HEK293 (cell line): ENCODE results near the gene MEAK7.

ENCODE experiments used
- CTCF ChIA-PET: fragments of 350-600 bp; formaldehyde crosslinking; extraction: SDS; loops from one replicate; lab custom pipeline; 2021; ENCODE audit warnings: antibody characterized with exemption; lab: Yijun Ruan, JAX
- POLR2A ChIA-PET: fragments of 300-600 bp; formaldehyde crosslinking; extraction: SDS; loops from one replicate; lab custom pipeline; 2020; ENCODE audit warnings: antibody characterized with exemption, inconsistent platforms; lab: Yijun Ruan, JAX
- H3K27ac ChIP-seq: fragments of 200-500 bp; sonication (Bioruptor generic); 2 replicates; pipeline ENCODE4 v1.5.1; 2014; ENCODE audit warnings: low read depth, low read length, control low read depth, inconsistent platforms; ENCODE audit errors: extremely low read depth
- H3K36me3 ChIP-seq, 2 experiments: fragments of 200-500 bp in 1 of 2; sonication (Bioruptor generic) in 1 of 2; 1 replicate in 1 of 2; 2 replicates in 1 of 2; pipeline ENCODE4 v1.5.1; 2014 to 2017; ENCODE audit warnings: inconsistent platforms in 2 of 2, low read length in 2 of 2; ENCODE audit not compliant: control insufficient read depth in 2 of 2, insufficient read depth in 1 of 2
- H3K4me1 ChIP-seq: fragments of 200-500 bp; sonication (Bioruptor generic); 2 replicates; pipeline ENCODE4 v1.5.1; 2014; ENCODE audit warnings: mild to moderate bottlenecking, low read length, inconsistent platforms; ENCODE audit not compliant: control insufficient read depth, insufficient read depth
- H3K4me3 ChIP-seq: 2 replicates; pipeline ENCODE4 v1.5.1; 2011; ENCODE audit warnings: low read depth, mild to moderate bottlenecking, control low read depth, low read length, moderate library complexity
- H3K9me3 ChIP-seq: fragments of 200-500 bp; sonication (Bioruptor generic); 2 replicates; pipeline ENCODE4 v1.5.1; 2014; ENCODE audit warnings: low read depth, low read length, inconsistent platforms; ENCODE audit not compliant: control insufficient read depth, insufficient read depth
- ELK4 ChIP-seq: IDR thresholded peaks from 2 replicates; pipeline ENCODE4 v1.6.1; 2011; ENCODE audit warnings: mild to moderate bottlenecking, low read depth, low read length, borderline replicate concordance
- HOXD13 ChIP-seq: sonication (generic); formaldehyde crosslinking; IDR thresholded peaks from 2 replicates; pipeline ENCODE4 v1.8.0; 2022; ENCODE audit warnings: missing genetic modification reagents, borderline replicate concordance
- MEIS1 ChIP-seq: sonication (generic); formaldehyde crosslinking; IDR thresholded peaks from 2 replicates; pipeline ENCODE4 v1.8.1; 2022; ENCODE audit warnings: missing genetic modification reagents, mild to moderate bottlenecking, borderline replicate concordance
- PRDM6 ChIP-seq: fragments of 450-650 bp; formaldehyde crosslinking; IDR thresholded peaks from 2 replicates; pipeline ENCODE4 v1.5.1; 2017; ENCODE audit warnings: missing biosample characterization, missing genetic modification characterization
- RBAK ChIP-seq: fragments of 450-650 bp; formaldehyde crosslinking; IDR thresholded peaks from 2 replicates; pipeline ENCODE4 v1.5.1; 2016; ENCODE audit warnings: missing biosample characterization, missing genetic modification characterization
- SALL2 ChIP-seq: fragments of 450-650 bp; formaldehyde crosslinking; IDR thresholded peaks from 2 replicates; pipeline ENCODE4 v1.5.0; 2017; ENCODE audit warnings: missing biosample characterization, mild to moderate bottlenecking, missing genetic modification characterization, borderline replicate concordance
- ZBTB20 ChIP-seq: fragments of 450-650 bp; formaldehyde crosslinking; IDR thresholded peaks from 2 replicates; pipeline ENCODE4 v1.5.1; 2016; ENCODE audit warnings: missing biosample characterization, missing genetic modification characterization
- ZFP69B ChIP-seq: fragments of 450-650 bp; formaldehyde crosslinking; IDR thresholded peaks from 2 replicates; pipeline ENCODE4 v1.5.1; 2016; ENCODE audit warnings: missing biosample characterization, missing genetic modification characterization
- ZIC2 ChIP-seq: fragments of 450-650 bp; formaldehyde crosslinking; IDR thresholded peaks from 2 replicates; pipeline ENCODE4 v1.5.1; 2016; ENCODE audit warnings: missing biosample characterization, missing genetic modification characterization
- ZNF10 ChIP-seq: fragments of 450-650 bp; formaldehyde crosslinking; IDR thresholded peaks from 2 replicates; pipeline ENCODE4 v1.5.1; 2017; ENCODE audit warnings: missing biosample characterization, missing genetic modification characterization
- ZNF114 ChIP-seq: fragments of 450-650 bp; formaldehyde crosslinking; IDR thresholded peaks from 2 replicates; pipeline ENCODE4 v1.5.0; 2017; ENCODE audit warnings: missing biosample characterization, missing genetic modification characterization
- ZNF140 ChIP-seq: fragments of 450-650 bp; formaldehyde crosslinking; IDR thresholded peaks from 2 replicates; pipeline ENCODE4 v1.5.1; 2016; ENCODE audit warnings: missing biosample characterization, missing genetic modification characterization
- ZNF266 ChIP-seq: fragments of 450-650 bp; formaldehyde crosslinking; IDR thresholded peaks from 2 replicates; pipeline ENCODE4 v1.5.1; 2016; ENCODE audit warnings: missing biosample characterization, missing genetic modification characterization, low read depth
- ZNF280D ChIP-seq: fragments of 450-650 bp; formaldehyde crosslinking; IDR thresholded peaks from 2 replicates; pipeline ENCODE4 v1.5.1; 2016; ENCODE audit warnings: missing biosample characterization, missing genetic modification characterization
- ZNF335 ChIP-seq: fragments of 450-650 bp; formaldehyde crosslinking; conservative IDR thresholded peaks from 2 replicates; pipeline ENCODE4 v1.5.1; 2016; ENCODE audit warnings: missing biosample characterization, missing genetic modification characterization
- ZNF366 ChIP-seq: fragments of 450-650 bp; formaldehyde crosslinking; conservative IDR thresholded peaks from 2 replicates; pipeline ENCODE4 v1.5.1; 2016; ENCODE audit warnings: missing biosample characterization, missing genetic modification characterization
- ZNF426 ChIP-seq: fragments of 450-650 bp; formaldehyde crosslinking; IDR thresholded peaks from 2 replicates; pipeline ENCODE4 v1.5.1; 2017; ENCODE audit warnings: missing biosample characterization, missing genetic modification characterization, mild to moderate bottlenecking, inconsistent platforms, moderate library complexity
- ZNF596 ChIP-seq: fragments of 450-650 bp; IDR thresholded peaks from 2 replicates; pipeline ENCODE4 v1.5.0; 2018; ENCODE audit warnings: missing biosample characterization, mild to moderate bottlenecking, missing genetic modification characterization, moderate library complexity
- ZNF629 ChIP-seq: fragments of 450-650 bp; formaldehyde crosslinking; IDR thresholded peaks from 2 replicates; pipeline ENCODE4 v1.5.1; 2017; ENCODE audit warnings: missing biosample characterization, missing genetic modification characterization
- ZNF707 ChIP-seq: fragments of 450-650 bp; formaldehyde crosslinking; IDR thresholded peaks from 2 replicates; pipeline ENCODE4 v1.5.1; 2016; ENCODE audit warnings: missing biosample characterization, missing genetic modification characterization
- ZSCAN30 ChIP-seq: fragments of 450-650 bp; IDR thresholded peaks from 2 replicates; pipeline ENCODE4 v1.5.1; 2018; ENCODE audit warnings: missing biosample characterization, mild to moderate bottlenecking, missing genetic modification characterization, moderate library complexity

MEAK7 gene

GRCh38 chr16:84497418-84498222 lies 6.8 kb downstream of the MEAK7 start:
- Histone ChIP-seq H3K36me3 (peaks cover 0 to 64% of the 10 kb centered on the region in 2 experiments; a peak in 2 of 3 replicates), H3K4me3 (no peak overlapping the region), H3K9me3 (no peaks in the 10 kb centered on the region), H3K4me1 (no peaks in the 10 kb centered on the region; the same call in 1 of the 2 replicates), H3K27ac (no peak overlapping the region)
- ChIA-PET POLR2A (no interaction called here), CTCF (interaction anchor here (0.6 to 2.6 kb wide), 4 partner anchors 9 to 203 kb away, joined by 3 to 11 read pairs (median 4); no protein-coding TSS in a partner anchor)
- no peak for TF ChIP-seq ZNF707 (tag by site-specific recombination)
- no peak for TF ChIP-seq MEIS1 (CRISPR knock-in tag)
- TF ChIP-seq ELK4: no peak
- TF ChIP-seq ZNF366 (tag by site-specific recombination): no peak
- TF ChIP-seq ZIC2 (tag by site-specific recombination): no peak
- TF ChIP-seq, all 188 proteins: peak for 0

GRCh38 chr16:84496991-84497390 lies 7.5 kb downstream of the MEAK7 start:
- no peaks in the 10 kb centered on the region for H3K4me1 ChIP-seq
- ChIA-PET POLR2A (no interaction called here), CTCF (interaction anchor here (2.6 kb wide), 1 partner anchor 13 kb away, joined by 11 read pairs; no protein-coding TSS in a partner anchor)
- no peak overlapping the region for H3K4me3 ChIP-seq
- no peaks in the 10 kb centered on the region for H3K9me3 ChIP-seq
- peaks cover 0 to 62% of the 10 kb centered on the region in 2 experiments; a peak in 2 of 3 replicates for H3K36me3 ChIP-seq
- TF ChIP-seq ZBTB20 (no peak), PRDM6 (tag by site-specific recombination) (no peak), RBAK (tag by site-specific recombination) (no peak), ZNF266 (no peak), SALL2 (tag by site-specific recombination) (no peak)
- H3K27ac ChIP-seq: no peak overlapping the region

GRCh38 chr16:84495506-84495905 lies 9.0 kb downstream of the MEAK7 start:
- H3K27ac ChIP-seq: no peak overlapping the region
- H3K4me1 ChIP-seq: no peaks in the 10 kb centered on the region
- TF ChIP-seq ZNF426: no peak
- no peak for TF ChIP-seq ZNF280D (tag by site-specific recombination)
- no peak for TF ChIP-seq ZNF140 (tag by site-specific recombination)
- no peak for TF ChIP-seq ZFP69B (tag by site-specific recombination)
- TF ChIP-seq ZSCAN30 (tag by site-specific recombination): no peak
- TF ChIP-seq ZNF10 (tag by site-specific recombination): no peak
- no peak for TF ChIP-seq ZNF707 (tag by site-specific recombination)
- TF ChIP-seq ZNF114 (tag by site-specific recombination): no peak
- TF ChIP-seq ZNF335 (tag by site-specific recombination): no peak
- no peak for TF ChIP-seq ZNF629 (tag by site-specific recombination)
- no peak for TF ChIP-seq ZNF596 (tag by site-specific recombination)
- no peak for TF ChIP-seq HOXD13 (CRISPR knock-in tag)
- TF ChIP-seq, all 188 proteins: peak for 0
- peaks cover 0 to 63% of the 10 kb centered on the region in 2 experiments; a peak in 2 of 3 replicates for H3K36me3 ChIP-seq
- H3K9me3 ChIP-seq: no peaks in the 10 kb centered on the region
- no peak overlapping the region for H3K4me3 ChIP-seq
- ChIA-PET POLR2A (no interaction called here), CTCF (interaction anchor here (0.6 to 1.9 kb wide), 3 partner anchors 10 to 257 kb away, joined by 3 to 14 read pairs (median 13); no protein-coding TSS in a partner anchor)
